Measurements from ENCODE around the gene LRRC59. TPM values are rescaled to one million over a fixed set of nuclear protein-coding genes. Genes with fewer than 3 reads are reported as not detected.

The LRRC59 gene
- total RNA-seq, 2 experiments from 2014 or later: 45.0 to 47.1 TPM

- Mint-ChIP-seq H3K27me3 (no peaks in the 10 kb centered on the region), H3K36me3 (peaks cover 12% of the 10 kb centered on the region)
Observed at GRCh38 chr17:50372758-50373556, 24.4 kb downstream of the LRRC59 start, which contains the start of the genes EME1 and MRPL27. Gene EME1, plus strand, starts transcription at chr17:50373229. Its CDS starts 1,980 bp downstream, at chr17:50375209. Gene MRPL27, minus strand, starts transcription at chr17:50373184. Its CDS starts 14 bp downstream, at chr17:50373170.

GRCh38 chr17:50372222-50372757, 25.0 kb downstream of the LRRC59 start:
- Mint-ChIP-seq H3K27ac (peak overlapping the region; percentile 100), H3K36me3 (peaks cover 12% of the 10 kb centered on the region), H3K4me3 (peak overlapping the region; percentile 98), H3K4me1 (peaks cover 21% of the 10 kb centered on the region), H3K27me3 (no peaks in the 10 kb centered on the region), H3K9me3 (no peaks in the 10 kb centered on the region)
- POLR2A ChIA-PET: interaction anchor here (0.6 to 4.7 kb wide), 7 partner anchors 9 to 172 kb away, joined by 3 to 39 read pairs (median 8); partner anchors contain the start of genes ACSF2, LRRC59 and XYLT2
- ATAC-seq (ENCODE audit: low read depth) (peak; percentile 3), DNase-seq (no peak)

More at GRCh38 chr17:50372758-50373556, 24.4 kb downstream of the LRRC59 start, which contains the start of the genes EME1 and MRPL27:
- H3K9me3 Mint-ChIP-seq: no peaks in the 10 kb centered on the region
- H3K4me1 Mint-ChIP-seq: peaks cover 21% of the 10 kb centered on the region
- H3K27ac Mint-ChIP-seq: peak within 1 kb of the TSS; percentile 100
- peak within 1 kb of the TSS; percentile 98 for H3K4me3 Mint-ChIP-seq
- ATAC-seq (ENCODE audit: low read depth): peak; percentile 88
- DNase-seq: peak; percentile 88
- POLR2A ChIA-PET: interaction anchor here (0.6 to 4.7 kb wide), 7 partner anchors 8 to 53 kb away, joined by 4 to 39 read pairs (median 8); partner anchors contain the start of genes ACSF2, LRRC59 and XYLT2

GRCh38 chr17:50371526-50371925, 25.8 kb downstream of the LRRC59 start:
- DNase-seq (no peak), ATAC-seq (ENCODE audit: low read depth) (no peak)
- peaks cover 12% of the 10 kb centered on the region for H3K36me3 Mint-ChIP-seq
- no peaks in the 10 kb centered on the region for H3K9me3 Mint-ChIP-seq
- H3K4me1 Mint-ChIP-seq: peaks cover 21% of the 10 kb centered on the region
- peak overlapping the region; percentile 98 for H3K4me3 Mint-ChIP-seq
- peak overlapping the region; percentile 100 for H3K27ac Mint-ChIP-seq
- POLR2A ChIA-PET: interaction anchor here (1.2 to 4.7 kb wide), 5 partner anchors 9 to 171 kb away, joined by 3 to 39 read pairs (median 21); partner anchors contain the start of genes LRRC59 and XYLT2
- H3K27me3 Mint-ChIP-seq: no peaks in the 10 kb centered on the region

DNA sequence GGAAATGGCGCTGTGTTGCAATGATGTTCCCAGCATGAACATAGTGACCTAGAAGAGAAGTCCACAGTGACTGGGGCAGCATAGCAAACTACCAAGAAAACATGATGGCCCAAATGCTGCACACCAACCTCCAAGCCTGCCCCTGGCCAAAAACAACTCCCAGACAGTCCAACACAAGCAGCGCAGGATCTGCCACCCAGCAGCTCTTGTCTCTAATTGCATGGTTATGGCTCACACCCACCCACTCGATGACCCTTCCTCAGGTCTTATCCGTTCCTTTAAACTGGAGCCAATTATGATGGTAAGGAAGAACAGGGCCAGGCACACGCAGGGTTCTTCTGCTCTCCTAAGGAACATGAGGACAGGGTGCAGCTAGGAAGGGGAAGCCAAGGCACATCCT, 27.3 kb downstream of the LRRC59 start:
- Mint-ChIP-seq H3K36me3 (peaks cover 9% of the 10 kb centered on the region), H3K4me1 (peaks cover 21% of the 10 kb centered on the region), H3K9me3 (no peaks in the 10 kb centered on the region), H3K27ac (no peak overlapping the region), H3K27me3 (no peaks in the 10 kb centered on the region), H3K4me3 (no peak overlapping the region)
- no peak for DNase-seq
- ATAC-seq (ENCODE audit: low read depth): no peak
- POLR2A ChIA-PET: interaction anchor here (4.7 kb wide), 1 partner anchor 8 kb away, joined by 35 read pairs; no protein-coding TSS in a partner anchor

- POLR2A ChIA-PET: no interaction called here
- no peak for ATAC-seq (ENCODE audit: low read depth)
- no peak overlapping the region for H3K4me3 Mint-ChIP-seq
- H3K27me3 Mint-ChIP-seq: no peaks in the 10 kb centered on the region
- no peak overlapping the region for H3K27ac Mint-ChIP-seq
- H3K9me3 Mint-ChIP-seq: no peaks in the 10 kb centered on the region
- peaks cover 9% of the 10 kb centered on the region for H3K36me3 Mint-ChIP-seq
- peaks cover 20% of the 10 kb centered on the region for H3K4me1 Mint-ChIP-seq
- DNase-seq: no peak
Observed at GRCh38 chr17:50367401-50367800, 29.9 kb downstream of the LRRC59 start.

DNA sequence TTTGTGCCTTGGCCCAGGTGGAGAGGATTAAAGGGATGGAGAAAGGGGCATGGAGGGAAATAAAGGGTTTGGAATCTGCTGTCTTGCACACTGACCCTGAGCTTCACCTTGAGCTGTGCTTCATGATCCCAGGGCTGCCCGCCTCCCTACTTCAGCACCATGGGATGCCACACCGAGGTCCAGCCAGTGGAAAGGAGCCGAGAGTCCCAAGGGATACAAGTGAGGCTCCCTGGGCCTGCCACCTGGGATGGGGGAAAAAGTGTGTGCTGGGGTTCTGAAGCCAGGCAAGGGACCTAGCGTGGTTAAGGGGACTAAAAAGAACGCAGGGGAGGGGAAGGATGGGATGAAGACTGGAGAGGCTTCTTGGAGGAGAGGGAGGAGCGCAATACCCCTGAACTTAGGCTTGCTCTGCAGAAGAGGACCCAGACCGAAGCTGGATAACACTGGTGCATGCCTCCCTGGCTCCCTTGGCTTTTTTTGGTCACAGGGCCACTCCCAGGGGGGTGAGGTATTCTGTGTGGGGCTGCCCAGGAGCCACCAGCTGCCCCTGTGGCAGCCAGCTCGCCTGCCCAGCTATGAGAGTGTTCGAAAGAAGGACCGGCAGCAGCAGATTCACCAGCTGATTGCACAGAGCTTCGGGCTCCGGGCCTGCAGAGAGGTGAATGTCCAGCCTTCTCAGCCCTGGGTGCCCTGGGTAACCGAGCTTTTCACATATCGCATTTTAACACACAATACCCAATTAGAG, 31.5 kb downstream of the LRRC59 start:
- Mint-ChIP-seq H3K27me3 (no peaks in the 10 kb centered on the region), H3K4me1 (peaks cover 16% of the 10 kb centered on the region), H3K4me3 (no peak overlapping the region), H3K27ac (no peak overlapping the region), H3K36me3 (peaks cover 1% of the 10 kb centered on the region), H3K9me3 (no peaks in the 10 kb centered on the region)
- no peak for DNase-seq
- no peak for ATAC-seq (ENCODE audit: low read depth)
- POLR2A ChIA-PET: interaction anchor here (1.2 to 1.4 kb wide), 2 partner anchors 8 to 32 kb away, joined by 3 to 4 read pairs; partner anchors contain the start of gene LRRC59

DNA sequence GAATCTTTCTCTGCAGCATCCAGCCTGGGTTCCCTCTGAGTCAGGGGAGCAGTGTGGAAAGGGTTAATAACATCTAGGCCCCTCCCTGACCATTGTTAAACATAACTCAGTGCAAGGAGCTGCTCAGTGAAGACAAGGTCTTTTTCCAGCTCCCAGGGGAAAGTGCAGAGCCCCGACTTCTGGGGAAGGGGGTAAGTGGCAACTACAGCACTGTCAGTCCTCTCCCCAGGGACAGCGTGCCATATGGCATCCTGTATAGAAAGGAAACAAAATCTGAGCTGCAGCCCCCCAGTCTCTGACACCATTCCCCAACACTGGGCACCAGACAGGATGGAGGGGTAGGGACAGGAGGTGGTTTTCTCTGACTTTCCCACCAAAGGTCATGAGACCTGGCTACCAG, 32.2 kb downstream of the LRRC59 start:
- no peaks in the 10 kb centered on the region for H3K9me3 Mint-ChIP-seq

DNA sequence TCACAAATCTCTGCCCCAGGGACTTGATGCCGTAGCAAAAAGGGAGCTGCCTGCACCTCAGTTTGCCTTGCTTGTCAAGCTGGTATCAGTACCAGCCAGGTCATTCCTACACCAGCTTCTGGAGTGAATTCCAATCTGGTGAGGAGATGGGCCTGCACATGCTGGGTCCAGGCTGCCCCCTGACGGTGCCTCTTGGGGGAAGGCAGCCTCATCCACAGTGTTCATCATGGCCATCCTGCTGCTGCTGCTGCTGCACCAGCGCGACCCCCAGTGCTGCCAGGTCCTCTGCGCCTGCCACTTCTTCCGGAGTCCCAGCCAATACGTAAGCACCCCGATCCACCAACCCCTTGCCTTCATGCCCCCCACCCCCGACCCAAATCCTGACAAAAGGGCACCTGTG, 32.6 kb downstream of the LRRC59 start:
- no peak for DNase-seq

More for the DNA sequence above, 32.2 kb downstream of the LRRC59 start:
- Mint-ChIP-seq H3K4me3 (no peak overlapping the region), H3K27ac (no peak overlapping the region), H3K4me1 (peaks cover 15% of the 10 kb centered on the region), H3K27me3 (no peaks in the 10 kb centered on the region), H3K36me3 (peaks cover 1% of the 10 kb centered on the region)
- DNase-seq: no peak
- POLR2A ChIA-PET: interaction anchor here (1.2 to 1.4 kb wide), 2 partner anchors 9 to 32 kb away, joined by 3 to 4 read pairs; partner anchors contain the start of gene LRRC59
- ATAC-seq (ENCODE audit: low read depth): no peak

GRCh38 chr17:50364061-50364458, 33.3 kb downstream of the LRRC59 start:
- H3K9me3 Mint-ChIP-seq: no peaks in the 10 kb centered on the region
- no peak overlapping the region for H3K27ac Mint-ChIP-seq
- no peak overlapping the region for H3K4me3 Mint-ChIP-seq
- ATAC-seq (ENCODE audit: low read depth): no peak
- H3K27me3 Mint-ChIP-seq: no peaks in the 10 kb centered on the region
- POLR2A ChIA-PET: interaction anchor here (3.6 kb wide), 1 partner anchor 8 kb away, joined by 35 read pairs; the partner anchor contains the start of genes EME1 and MRPL27
- no peak for DNase-seq
- H3K36me3 Mint-ChIP-seq: peaks cover 1% of the 10 kb centered on the region
- peaks cover 16% of the 10 kb centered on the region for H3K4me1 Mint-ChIP-seq

More for the DNA sequence above, 32.6 kb downstream of the LRRC59 start:
- Mint-ChIP-seq H3K36me3 (peaks cover 1% of the 10 kb centered on the region), H3K27ac (no peak overlapping the region), H3K27me3 (no peaks in the 10 kb centered on the region), H3K4me3 (no peak overlapping the region), H3K4me1 (peaks cover 14% of the 10 kb centered on the region), H3K9me3 (no peaks in the 10 kb centered on the region)
- POLR2A ChIA-PET: interaction anchor here (1.2 to 1.4 kb wide), 2 partner anchors 9 to 33 kb away, joined by 3 to 4 read pairs; partner anchors contain the start of gene LRRC59
- no peak for ATAC-seq (ENCODE audit: low read depth)

GRCh38 chr17:50363217-50364060, 33.9 kb downstream of the LRRC59 start:
- H3K4me3 Mint-ChIP-seq: no peak overlapping the region
- H3K27me3 Mint-ChIP-seq: no peaks in the 10 kb centered on the region
- H3K27ac Mint-ChIP-seq: no peak overlapping the region
- H3K4me1 Mint-ChIP-seq: peaks cover 14% of the 10 kb centered on the region
- POLR2A ChIA-PET: interaction anchor here (1.4 to 3.6 kb wide), 3 partner anchors 9 to 29 kb away, joined by 7 to 35 read pairs (median 9); partner anchors contain the start of genes EME1, MRPL27 and XYLT2
- no peaks in the 10 kb centered on the region for H3K36me3 Mint-ChIP-seq
- DNase-seq (no peak), ATAC-seq (ENCODE audit: low read depth) (no peak)
- no peaks in the 10 kb centered on the region for H3K9me3 Mint-ChIP-seq

DNA sequence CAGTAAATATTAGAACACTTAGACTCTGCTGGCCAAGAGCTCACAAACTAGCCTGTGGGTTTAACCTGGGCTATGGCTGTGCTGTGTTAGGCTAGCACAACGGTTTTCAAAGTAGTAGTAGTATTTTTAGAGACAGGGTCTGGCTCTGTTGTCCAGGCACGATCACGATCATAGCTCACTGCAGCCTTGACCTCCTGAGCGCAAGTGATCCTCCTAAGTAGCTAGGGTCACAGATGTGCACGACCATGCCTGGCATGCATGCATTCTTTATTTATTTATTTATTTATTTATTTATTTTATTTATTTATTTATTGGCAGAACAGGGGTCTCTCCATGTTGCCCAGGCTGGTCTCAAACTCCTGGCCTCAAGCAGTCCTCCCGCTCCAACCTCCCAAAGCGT, 34.7 kb downstream of the LRRC59 start:
- DNase-seq (no peak), ATAC-seq (ENCODE audit: low read depth) (no peak)
- H3K4me1 Mint-ChIP-seq: peaks cover 14% of the 10 kb centered on the region
- H3K9me3 Mint-ChIP-seq: no peaks in the 10 kb centered on the region
- H3K4me3 Mint-ChIP-seq: no peak overlapping the region
- H3K27ac Mint-ChIP-seq: no peak overlapping the region
- no peaks in the 10 kb centered on the region for H3K27me3 Mint-ChIP-seq
- no peaks in the 10 kb centered on the region for H3K36me3 Mint-ChIP-seq
- POLR2A ChIA-PET: interaction anchor here (0.8 to 3.6 kb wide), 7 partner anchors 10 to 108 kb away, joined by 3 to 35 read pairs (median 7); partner anchors contain the start of genes EME1, LRRC59, MRPL27 and XYLT2

Data from activated naive CD8-positive, alpha-beta T cell treated with anti-CD3 and anti-CD28 coated beads, Interleukin-2, amount 10 ng/mL, durations not matched to agents 7 days and 5 days (primary cell).